Tibial nerve (tissue), 3 donors: ENCODE measurements around the gene NTRK1.

Experiments used
- POLR2A ChIP-seq, 2 donors: fragments of 450-650 bp; IDR thresholded peaks; one replicate each; pipeline ENCODE4 v1.6.1; 2017; ENCODE audit warnings: antibody characterized with exemption in 2 of 2, mild to moderate bottlenecking in 2 of 2, moderate library complexity in 2 of 2
- TF ChIP-seq, protein P1 (sequence below), 5 experiments: fragments of 200-600 bp in 3 of 5; fragments of 450-650 bp in 2 of 5; sonication (generic) in 3 of 5; IDR thresholded peaks; one replicate each; pipeline ENCODE4 v1.5.1; 2016 to 2019; ENCODE audit warnings: antibody characterized with exemption in 5 of 5, mild to moderate bottlenecking in 3 of 5, moderate library complexity in 2 of 5

DNA sequence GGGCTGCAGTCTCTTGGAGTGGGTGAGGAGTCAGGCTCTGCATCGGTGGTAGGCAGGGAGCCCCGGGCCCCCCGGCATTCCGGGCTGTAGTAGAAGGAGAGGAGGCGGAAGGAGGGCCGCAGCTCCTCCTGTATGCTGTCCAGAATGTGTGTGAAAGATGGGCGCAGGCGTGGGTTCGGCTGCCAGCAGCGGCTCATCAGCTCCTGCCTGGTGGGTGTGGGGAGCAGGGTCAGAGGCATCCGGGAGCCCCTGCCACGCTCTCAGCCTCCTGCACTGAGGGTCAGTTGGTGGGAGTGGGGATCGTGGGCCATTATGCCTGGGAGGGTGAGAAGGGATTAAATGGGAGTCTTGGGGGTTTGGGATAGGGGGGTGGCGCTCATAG is 19.8 kb upstream of the NTRK1 start:
- TF ChIP-seq, protein P1, sequence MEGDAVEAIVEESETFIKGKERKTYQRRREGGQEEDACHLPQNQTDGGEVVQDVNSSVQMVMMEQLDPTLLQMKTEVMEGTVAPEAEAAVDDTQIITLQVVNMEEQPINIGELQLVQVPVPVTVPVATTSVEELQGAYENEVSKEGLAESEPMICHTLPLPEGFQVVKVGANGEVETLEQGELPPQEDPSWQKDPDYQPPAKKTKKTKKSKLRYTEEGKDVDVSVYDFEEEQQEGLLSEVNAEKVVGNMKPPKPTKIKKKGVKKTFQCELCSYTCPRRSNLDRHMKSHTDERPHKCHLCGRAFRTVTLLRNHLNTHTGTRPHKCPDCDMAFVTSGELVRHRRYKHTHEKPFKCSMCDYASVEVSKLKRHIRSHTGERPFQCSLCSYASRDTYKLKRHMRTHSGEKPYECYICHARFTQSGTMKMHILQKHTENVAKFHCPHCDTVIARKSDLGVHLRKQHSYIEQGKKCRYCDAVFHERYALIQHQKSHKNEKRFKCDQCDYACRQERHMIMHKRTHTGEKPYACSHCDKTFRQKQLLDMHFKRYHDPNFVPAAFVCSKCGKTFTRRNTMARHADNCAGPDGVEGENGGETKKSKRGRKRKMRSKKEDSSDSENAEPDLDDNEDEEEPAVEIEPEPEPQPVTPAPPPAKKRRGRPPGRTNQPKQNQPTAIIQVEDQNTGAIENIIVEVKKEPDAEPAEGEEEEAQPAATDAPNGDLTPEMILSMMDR (IDR thresholded peaks at IDR 0.05): no peak
- TF ChIP-seq POLR2A (IDR thresholded peaks at IDR 0.05): no peak
